HG03521 (cell line): ENCODE data around the gene ZNF888.
"Not testable (repeated sequence)": the region's sequence is repeated elsewhere in the genome, so short reads cannot be mapped to it uniquely, and the experiment has no call there.

Experiments
- ATAC-seq: cut with Tn5 transposase; IDR thresholded peaks from one replicate; pipeline ENCODE4 v1.9.1; 2021; ENCODE audit warnings: mild to moderate bottlenecking, moderate library complexity; ENCODE audit not compliant: unreplicated experiment

The ZNF888 gene

DNA sequence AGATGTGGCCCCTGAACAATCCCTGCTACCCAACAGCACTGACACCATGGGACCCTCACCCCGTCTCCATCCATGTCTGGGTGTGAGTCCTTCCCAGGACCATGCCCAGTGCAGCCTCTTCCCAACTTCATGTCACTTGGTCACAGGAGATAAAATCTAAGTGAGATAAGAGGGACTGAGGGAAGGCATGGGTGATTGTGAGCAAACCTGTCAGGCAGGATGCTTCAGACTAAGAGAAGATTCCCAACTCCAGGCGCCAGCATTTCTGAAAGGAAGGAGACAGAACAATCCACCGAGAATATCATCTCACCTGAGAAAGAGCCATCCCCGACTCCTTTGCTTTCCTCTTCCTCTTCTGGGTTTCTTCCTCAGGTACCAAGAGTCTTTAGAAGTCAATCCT is 33.3 kb downstream of the ZNF888 start:
- ATAC-seq: no peak

DNA sequence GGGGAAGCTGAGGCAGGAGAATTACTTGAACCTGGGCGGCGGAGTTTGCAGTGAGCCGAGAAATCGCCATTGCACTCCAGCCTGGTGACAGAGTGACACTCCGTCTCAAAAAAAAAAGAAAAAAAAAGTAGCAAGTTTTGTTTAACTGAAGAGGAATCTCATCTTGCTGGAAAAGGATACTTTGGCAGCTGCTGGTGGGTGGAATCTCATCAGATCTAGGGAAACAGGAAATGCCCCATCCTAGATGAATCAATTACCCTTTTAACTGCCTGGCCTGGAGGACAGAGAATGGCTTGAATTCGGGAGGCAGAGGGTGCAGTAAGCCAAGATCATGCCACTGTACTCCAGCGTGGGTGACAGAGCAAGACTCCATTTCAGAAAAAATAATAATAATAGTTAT is 34.2 kb downstream of the ZNF888 start:
- ATAC-seq: no peak

DNA sequence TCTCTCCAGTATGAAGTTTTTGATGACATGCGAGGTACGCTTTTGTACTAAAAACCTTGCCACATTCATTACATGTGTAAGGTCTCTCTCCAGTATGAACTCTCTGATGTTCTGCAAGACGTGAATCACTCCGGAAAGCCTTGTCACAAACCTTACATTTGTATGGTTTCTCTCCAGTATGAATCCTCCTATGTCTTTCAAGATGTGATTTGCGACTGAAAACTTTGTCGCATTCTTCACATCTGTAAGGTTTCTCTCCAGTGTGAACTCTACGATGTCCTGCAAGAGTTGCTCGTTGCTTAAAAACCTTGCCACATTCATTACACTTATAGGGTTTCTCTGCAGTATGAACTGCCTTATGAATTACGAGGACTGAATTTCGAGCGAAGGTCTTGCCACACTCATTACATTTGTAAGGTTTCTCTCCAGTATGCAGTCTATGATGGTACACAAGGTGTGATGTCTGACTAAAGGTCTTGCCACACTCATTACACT is 42.3 kb downstream of the ZNF888 start:
- ATAC-seq: no peak

DNA sequence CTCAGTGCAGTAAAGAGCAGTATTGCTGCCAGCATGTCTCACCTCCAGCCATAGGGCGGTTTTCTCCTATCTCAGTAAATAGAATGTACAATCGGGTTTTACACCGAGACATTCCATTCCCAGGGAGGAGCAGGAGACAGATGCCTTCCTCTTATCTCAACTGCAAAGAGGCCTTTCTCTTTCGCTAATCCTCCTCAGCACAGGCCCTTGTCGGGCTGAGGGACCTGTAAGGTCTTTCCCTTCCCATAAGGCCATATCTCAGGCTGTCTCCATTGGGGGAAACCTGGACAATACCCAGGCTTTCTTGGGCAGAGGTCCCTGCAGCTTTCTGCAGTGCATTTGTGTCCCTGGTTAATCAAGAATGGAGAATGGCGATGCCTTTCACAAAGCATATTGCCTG is 50.2 kb downstream of the ZNF888 start:
- not testable (repeated sequence) for ATAC-seq

DNA sequence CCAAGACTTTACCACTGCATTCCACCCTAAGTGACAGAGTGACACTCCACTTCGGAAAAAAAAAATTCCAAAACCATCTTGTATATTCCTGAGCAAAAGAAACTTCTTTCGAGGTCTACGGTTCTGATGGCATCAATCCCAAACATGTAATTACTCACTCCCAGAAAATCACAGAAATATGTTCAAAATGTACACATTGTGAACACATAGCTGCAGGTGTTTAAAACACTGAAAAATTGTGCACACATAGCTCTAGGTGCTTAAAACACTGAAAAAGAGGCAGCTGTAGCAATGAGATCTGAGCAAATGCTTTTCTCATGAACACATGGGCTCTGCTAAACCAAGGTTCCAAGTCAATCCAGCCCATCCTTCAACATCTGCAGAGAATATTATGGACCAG is 51.8 kb downstream of the ZNF888 start:
- no peak for ATAC-seq

DNA sequence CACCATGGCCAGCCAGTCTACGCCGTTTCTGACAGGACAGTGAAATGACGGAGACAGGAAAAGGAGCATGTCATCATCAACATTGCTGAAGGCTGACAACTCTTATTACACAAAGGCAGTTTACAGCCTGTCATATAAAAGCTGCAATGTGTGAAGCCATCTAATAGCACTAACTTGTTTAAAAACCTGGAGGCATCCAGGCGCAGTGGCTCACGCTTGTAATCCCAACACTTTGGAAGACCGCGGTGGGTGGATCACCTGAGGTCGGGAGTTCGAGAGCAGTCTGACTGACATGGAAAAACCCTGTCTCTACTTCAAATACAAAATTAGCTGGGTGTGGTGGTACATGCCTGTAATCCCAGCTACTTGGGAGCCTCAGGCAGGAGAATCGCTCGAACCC is 55.2 kb downstream of the ZNF888 start:
- ATAC-seq: not testable (repeated sequence)

DNA sequence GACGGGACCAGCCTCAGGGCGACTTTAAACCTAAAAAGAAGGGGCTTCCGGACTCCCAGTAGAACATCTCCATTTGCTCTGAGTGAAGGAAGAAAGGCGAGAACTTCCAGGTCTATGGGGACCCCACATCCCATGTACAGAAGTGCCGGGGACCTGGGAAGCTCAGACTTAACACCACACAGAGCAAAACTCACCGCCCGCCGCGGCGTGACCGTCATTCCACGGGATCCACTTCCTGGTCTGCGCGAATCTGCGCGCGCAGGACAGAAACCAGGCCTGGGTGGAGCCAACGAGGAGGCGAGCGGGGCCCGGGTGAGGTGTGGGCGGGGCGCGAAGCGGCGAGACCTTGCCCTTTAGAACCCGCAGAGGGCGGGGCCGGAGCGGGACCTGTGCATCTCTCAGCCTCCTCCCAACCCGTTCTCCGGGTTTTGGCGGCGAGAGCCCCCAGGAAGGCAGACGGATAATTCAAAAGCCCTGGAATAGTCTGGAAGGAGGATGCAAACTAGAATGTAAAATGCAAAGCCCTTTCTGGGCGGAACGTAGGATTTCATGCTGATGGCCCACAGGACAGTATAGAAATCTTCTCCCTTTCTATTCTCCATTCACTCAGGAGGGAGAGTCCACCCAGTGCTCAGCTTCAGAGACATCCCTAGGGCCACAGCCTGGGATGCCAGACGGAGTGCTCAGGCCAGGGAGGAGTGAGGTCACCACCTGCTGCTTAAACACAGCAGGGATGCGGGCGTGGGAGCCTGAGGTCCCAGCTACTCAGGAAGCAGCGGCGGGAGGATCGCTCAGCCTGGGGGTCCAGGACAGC is 65.6 kb downstream of the ZNF888 start, which contains the start of gene ZNF468:
Gene ZNF468, minus strand, starts transcription at position 242 of the 814 bp plus-strand sequence. CDS start 3,347 bp downstream, outside the sequence.
- ATAC-seq: peak; percentile 94

DNA sequence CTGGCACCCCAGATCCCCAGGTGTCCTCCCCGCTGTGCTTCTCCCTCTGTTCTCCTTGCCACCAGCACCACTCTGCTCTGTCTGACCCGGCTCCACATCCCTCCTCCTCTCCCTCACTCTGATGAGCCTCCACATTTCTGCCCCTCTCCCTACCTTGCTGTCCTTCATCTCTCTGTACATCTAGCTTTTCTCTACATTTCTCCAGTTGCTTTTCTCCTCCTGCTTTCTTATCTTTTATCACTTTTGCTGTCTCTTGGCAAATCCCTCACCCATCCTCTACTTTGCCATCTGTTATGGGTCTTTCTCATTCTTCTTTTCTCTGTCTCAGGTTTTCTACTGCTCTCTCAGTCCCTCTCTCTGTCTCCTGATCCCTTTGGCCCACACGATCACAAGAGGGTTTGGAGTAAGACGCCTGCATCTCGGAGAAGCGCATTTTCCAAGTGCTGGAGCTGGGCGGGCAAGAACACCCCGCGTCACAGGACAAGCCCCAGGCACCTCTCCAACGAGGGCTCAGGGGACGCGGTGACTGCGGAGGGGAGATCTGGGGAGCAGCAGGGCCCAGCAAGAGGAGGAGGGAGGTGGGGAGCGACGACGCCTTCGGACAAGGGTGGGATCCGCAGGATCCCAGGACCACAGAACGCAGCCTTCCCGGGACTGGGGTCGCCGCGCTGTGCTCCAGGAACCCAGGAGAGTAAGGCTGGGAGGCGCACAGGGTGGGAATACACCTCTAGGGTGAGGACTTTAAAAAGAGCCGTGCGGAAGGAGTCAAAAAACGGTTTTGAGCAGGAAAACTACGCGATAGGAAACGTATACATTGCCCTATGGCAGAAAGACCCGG is 66.5 kb downstream of the ZNF888 start:
- ATAC-seq: peak; percentile 23
